ENCODE measurements around the gene CD3D. TPM values are rescaled to one million over a fixed set of nuclear protein-coding genes. Genes with fewer than 3 reads are reported as not detected.

CD3D gene
- total and polyA plus RNA-seq, 2 of the 4 experiments (the other 2 are of a cell fraction) = not detected

DNA sequence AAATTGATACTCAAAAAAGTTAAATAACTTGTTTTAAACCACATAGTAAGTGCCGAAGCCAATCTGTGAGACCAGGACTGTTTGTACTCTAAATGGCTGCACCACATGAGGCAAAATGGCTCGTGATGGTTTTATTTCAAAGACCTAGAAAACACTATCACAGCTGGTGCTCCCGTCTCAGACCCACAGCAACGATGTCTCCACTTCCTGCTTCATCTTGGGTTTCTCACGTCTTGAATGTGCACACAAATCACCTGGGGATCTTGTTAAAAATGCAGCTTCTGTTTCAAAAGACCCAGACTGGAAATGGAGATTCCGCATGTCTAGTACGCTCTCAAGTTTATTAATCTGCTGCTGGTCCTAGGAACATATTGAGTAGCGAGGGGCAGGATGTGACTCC is 36.8 kb downstream of the CD3D start:
- Histone ChIP-seq H3K27me3 (ENCODE audit: control insufficient read depth, insufficient read depth, low read length) (peaks cover 12% of the 10 kb centered on the region), H4K5ac (ENCODE audit: low read depth, low read length) (no peak overlapping the region), H3K36me3 (ENCODE audit: control insufficient read depth, insufficient read depth, low read length) (no peaks in the 10 kb centered on the region), H3K14ac (replicated peaks; ENCODE audit: low read depth, low read length) (no peak overlapping the region), H3K9me3 (ENCODE audit: control insufficient read depth, insufficient read depth, low read length) (no peaks in the 10 kb centered on the region), H3K23ac (ENCODE audit: low read depth, low read length) (no peak overlapping the region), H4K91ac (ENCODE audit: insufficient read depth, low read depth, low read length) (no peak overlapping the region), H4K8ac (ENCODE audit: low read depth in 2 of 2, low read length in 2 of 2) (no peak overlapping the region), H2BK20ac (ENCODE audit: low read depth, low read length) (no peak overlapping the region), H3K18ac (ENCODE audit: low read depth, low read length) (no peak overlapping the region), H2BK15ac (ENCODE audit: low read depth, low read length) (no peak overlapping the region), H3K79me1 (ENCODE audit: low read depth in 1 of 2, low read length in 2 of 2) (no peaks in the 10 kb centered on the region), H2AK9ac (replicated peaks; ENCODE audit: low read depth, low read length, poor library complexity) (no peak overlapping the region), H3K4ac (ENCODE audit: low read depth, low read length) (no peak overlapping the region), H2AK5ac (ENCODE audit: low read depth, low read length) (no peak overlapping the region), H3K9ac (ENCODE audit: low read depth, low read length) (no peak overlapping the region), H3K56ac (ENCODE audit: extremely low read depth, insufficient read depth, low read length) (no peak overlapping the region), H4K20me1 (ENCODE audit: insufficient read depth, low read length) (no peaks in the 10 kb centered on the region), H3K27ac (ENCODE audit: insufficient read depth, low read length) (no peak overlapping the region), H2BK120ac (ENCODE audit: low read depth, low read length) (no peak overlapping the region), H3K4me2 (ENCODE audit: low read depth, low read length) (no peak overlapping the region), H3K4me3 (ENCODE audit: insufficient read depth, low read depth, low read length) (no peak overlapping the region), H2AFZ (replicated peaks; ENCODE audit: low read length, poor library complexity) (no peak overlapping the region), H3K4me1 (ENCODE audit: control insufficient read depth, insufficient read depth, low read length) (no peaks in the 10 kb centered on the region), H2BK5ac (ENCODE audit: low read depth, low read length, poor library complexity, severe bottlenecking) (no peak overlapping the region), H3K9me1 (ENCODE audit: insufficient read depth, low read length) (no peaks in the 10 kb centered on the region)
- intact Hi-C loops (cut with micrococcal nuclease) = no loop called here
- DNase-seq = no peak
- no peak for TF ChIP-seq BHLHE40 (IDR thresholded peaks at IDR 0.05; ENCODE audit: low read depth, low read length)
- TF ChIP-seq RCOR1 (IDR thresholded peaks at IDR 0.05; ENCODE audit: insufficient replicate concordance, low read length) = no peak
- TF ChIP-seq, protein P1, sequence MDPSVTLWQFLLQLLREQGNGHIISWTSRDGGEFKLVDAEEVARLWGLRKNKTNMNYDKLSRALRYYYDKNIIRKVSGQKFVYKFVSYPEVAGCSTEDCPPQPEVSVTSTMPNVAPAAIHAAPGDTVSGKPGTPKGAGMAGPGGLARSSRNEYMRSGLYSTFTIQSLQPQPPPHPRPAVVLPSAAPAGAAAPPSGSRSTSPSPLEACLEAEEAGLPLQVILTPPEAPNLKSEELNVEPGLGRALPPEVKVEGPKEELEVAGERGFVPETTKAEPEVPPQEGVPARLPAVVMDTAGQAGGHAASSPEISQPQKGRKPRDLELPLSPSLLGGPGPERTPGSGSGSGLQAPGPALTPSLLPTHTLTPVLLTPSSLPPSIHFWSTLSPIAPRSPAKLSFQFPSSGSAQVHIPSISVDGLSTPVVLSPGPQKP (IDR thresholded peaks at IDR 0.05; ENCODE audit: borderline replicate concordance, low read depth, low read length) = no peak
- TF ChIP-seq SMC3 (IDR thresholded peaks at IDR 0.05; ENCODE audit: low read depth, low read length) = no peak
- TF ChIP-seq FOS (IDR thresholded peaks at IDR 0.05; ENCODE audit: low read depth, low read length) = no peak
- TF ChIP-seq MAZ (IDR thresholded peaks at IDR 0.05; ENCODE audit: borderline replicate concordance, low read depth, low read length) = no peak
- no peak for TF ChIP-seq RAD21 (IDR thresholded peaks at IDR 0.05; ENCODE audit: low read length)
- no peak for TF ChIP-seq RFX5 (IDR thresholded peaks at IDR 0.05; ENCODE audit: low read depth, low read length)
- ATAC-seq (ENCODE audit: low read depth) = no peak
- WGBS, 2 experiments (ENCODE audit: extremely low coverage in 2 of 2, insufficient read length in 1 of 2) = 50% methylated on average over 2 of the region's 8 CpGs; no CpG with 5 or more reads in 1 of the 2 experiments
- in situ Hi-C loops (cut with MboI; ENCODE audit: low sequenced_read_pairs) = no loop called here
- dilution Hi-C loops (cut with HindIII; ENCODE audit: low sequenced_read_pairs, unreplicated experiment) = no loop called here
- ChIA-PET POLR2A (ENCODE audit: unreplicated experiment) (no interaction called here), CTCF (interaction anchor here (0.6 kb wide), 1 partner anchor 15 kb away, joined by 5 read pairs; no protein-coding TSS in a partner anchor)
- BruUV-seq (replicated peaks) = no TSS peak
